Right ventricle myocardium superior (tissue), 1 donor: ENCODE measurements around the gene SFXN3. TPM values are rescaled to one million over a fixed set of nuclear protein-coding genes. Genes with fewer than 3 reads are reported as not detected.

Experiments
- ATAC-seq: fragments of 200-7000 bp; cut with Tn5 transposase; one replicate; pipeline ENCODE4 v1.9.1; 2020; ENCODE audit warnings: mild to moderate bottlenecking; ENCODE audit not compliant: poor library complexity
- DNase-seq: peaks from one replicate; pipeline ENCODE4 v3.0.0-alpha.2; 2020
- intact Hi-C: fragments of 100-400 bp; cut with DNase I; formaldehyde crosslinking; loops from one replicate; pipeline ENCODE4 v1.11.2; 2022
- total RNA-seq: library from RNA; stranded (reverse); fragmentation: NEBNext Ultra II Directional; extraction: Animal tissue kit (Norgen Biotek cat#: 25700); gene quantifications from one replicate; pipeline ENCODE4 v1.2.1, GENCODE V29; 2021
- donor health status: DM: no; HTN: yes; CAD: no; lungs with severe emphysema.

The SFXN3 gene
- total RNA-seq, 1 donor from 2014 or later = 11.4 TPM

- intact Hi-C loops = loop anchor here (2.0 kb wide), 1 partner anchor 14 kb away; no protein-coding TSS in a partner anchor
- ATAC-seq (peak; percentile 67), DNase-seq (peak; percentile 89)
Measured at GRCh38 chr10:100998183-100998990, 32.6 kb upstream of the SFXN3 start.

DNA sequence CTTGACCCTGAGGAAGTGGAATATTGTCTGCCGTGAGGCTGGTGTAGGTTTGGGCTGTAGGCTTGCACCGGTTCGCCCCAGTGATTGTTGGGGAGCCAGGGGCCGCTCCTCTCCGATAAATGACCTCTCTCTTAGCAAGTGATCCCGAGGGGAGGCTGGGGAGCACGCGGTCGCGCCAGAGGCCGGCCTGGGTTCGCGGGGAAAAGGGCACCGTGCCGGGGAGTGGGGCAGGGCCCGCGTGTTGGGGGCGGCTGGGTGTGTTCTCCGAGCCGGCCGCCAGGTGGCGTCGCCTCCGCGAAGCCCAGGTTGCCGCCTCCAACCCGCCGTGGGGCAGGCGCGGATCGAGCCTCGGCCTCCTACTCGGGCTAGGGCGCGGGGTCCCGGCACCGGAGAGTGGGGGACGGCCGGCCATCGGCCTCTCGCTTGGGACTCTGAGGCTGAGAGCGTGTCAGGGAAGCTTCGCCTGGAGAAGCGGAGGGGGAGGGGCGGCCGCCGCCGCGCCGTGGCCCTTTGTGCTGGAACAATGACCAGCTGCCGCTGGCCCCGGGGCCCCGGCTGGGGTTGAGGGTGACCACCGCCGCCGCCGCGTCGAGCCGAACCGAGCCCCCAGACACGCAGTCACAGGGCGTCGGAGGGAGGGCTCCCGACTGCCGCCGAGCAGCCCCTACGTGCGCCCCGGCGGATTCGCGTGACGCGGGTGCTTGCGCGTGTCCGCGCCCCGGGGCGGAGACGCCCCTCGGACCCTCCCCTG, 31.9 kb upstream of the SFXN3 start:
- intact Hi-C loops = loop anchor here (2.0 kb wide), 1 partner anchor 14 kb away; no protein-coding TSS in a partner anchor
- DNase-seq (peak; percentile 91), ATAC-seq (peak; percentile 81)

DNA sequence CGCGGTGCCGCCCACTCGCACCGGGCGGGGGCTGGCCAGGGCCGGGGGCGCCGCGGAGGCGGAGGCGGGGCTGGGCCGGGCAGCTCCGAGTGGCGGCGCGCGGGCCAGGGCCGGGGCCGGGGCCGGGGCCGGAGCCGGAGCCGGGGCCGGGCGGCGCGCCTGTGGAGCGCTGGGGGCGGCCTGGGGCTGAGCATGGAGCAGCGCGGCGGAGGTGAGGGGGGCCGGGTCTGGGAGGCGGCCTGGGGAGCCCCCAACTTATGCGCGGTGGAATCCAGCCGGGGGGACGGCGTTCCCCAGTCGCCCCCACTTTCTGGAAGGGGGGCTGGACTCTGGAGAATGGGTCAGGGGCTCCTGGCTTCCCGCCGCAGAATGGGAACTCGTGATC, 31.3 kb upstream of the SFXN3 start, which contains the start of gene LZTS2:
TSS of gene LZTS2 (plus strand) at position 67 of the 385 bp plus-strand sequence. CDS start 2,731 bp downstream, outside the sequence.
- ATAC-seq (no peak), DNase-seq (no peak)
- intact Hi-C loops = loop anchor here (2.0 kb wide), 1 partner anchor 13 kb away; no protein-coding TSS in a partner anchor

GRCh38 chr10:101000127-101000914, 30.7 kb upstream of the SFXN3 start:
- ATAC-seq (no peak), DNase-seq (peak; percentile 53)
- intact Hi-C loops = no loop called here

GRCh38 chr10:101000915-101001658, 29.9 kb upstream of the SFXN3 start:
- ATAC-seq (peak; percentile 12), DNase-seq (peak; percentile 93)
- intact Hi-C loops = no loop called here

GRCh38 chr10:101001659-101002035, 29.4 kb upstream of the SFXN3 start:
- intact Hi-C loops = no loop called here
- DNase-seq (no peak), ATAC-seq (no peak)

- intact Hi-C loops = no loop called here
Measured at GRCh38 chr10:101002456-101002855, 28.6 kb upstream of the SFXN3 start.

DNA sequence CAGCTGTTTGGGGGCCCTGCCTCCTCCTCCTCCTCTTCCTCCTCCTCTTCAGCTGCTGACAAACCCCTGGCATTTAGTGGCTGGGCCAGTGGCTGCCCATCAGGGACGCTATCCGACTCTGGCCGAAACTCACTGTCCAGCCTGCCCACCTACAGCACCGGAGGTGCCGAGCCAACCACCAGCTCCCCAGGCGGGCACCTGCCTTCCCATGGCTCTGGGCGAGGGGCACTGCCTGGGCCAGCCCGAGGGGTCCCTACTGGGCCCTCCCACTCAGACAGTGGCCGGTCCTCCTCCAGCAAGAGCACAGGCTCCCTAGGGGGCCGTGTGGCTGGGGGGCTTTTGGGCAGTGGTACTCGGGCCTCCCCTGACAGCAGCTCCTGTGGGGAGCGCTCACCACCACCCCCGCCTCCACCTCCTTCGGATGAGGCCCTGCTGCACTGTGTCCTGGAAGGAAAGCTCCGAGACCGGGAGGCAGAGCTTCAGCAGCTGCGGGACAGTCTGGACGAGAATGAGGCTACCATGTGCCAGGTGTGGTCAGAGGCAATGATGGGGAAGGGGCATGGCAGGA, 27.3 kb upstream of the SFXN3 start:
- DNase-seq (no peak), ATAC-seq (no peak)
- intact Hi-C loops = no loop called here

More at GRCh38 chr10:101002456-101002855, 28.6 kb upstream of the SFXN3 start:
- ATAC-seq (no peak), DNase-seq (no peak)

DNA sequence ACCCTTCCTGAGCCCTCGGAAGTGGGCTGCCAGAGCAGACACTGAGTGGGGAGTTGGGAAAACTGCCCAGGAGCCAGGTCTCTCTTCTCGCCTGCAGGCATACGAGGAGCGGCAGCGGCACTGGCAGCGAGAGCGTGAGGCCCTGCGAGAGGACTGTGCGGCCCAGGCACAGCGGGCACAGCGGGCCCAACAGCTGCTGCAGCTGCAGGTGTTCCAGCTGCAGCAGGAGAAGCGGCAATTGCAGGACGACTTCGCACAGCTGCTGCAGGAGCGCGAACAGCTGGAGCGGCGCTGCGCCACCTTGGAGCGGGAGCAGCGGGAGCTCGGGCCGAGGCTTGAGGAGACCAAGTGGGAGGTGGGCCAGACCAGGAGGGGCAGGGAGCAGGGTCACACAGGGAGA, 25.7 kb upstream of the SFXN3 start:
- intact Hi-C loops = no loop called here
- no peak for ATAC-seq
- no peak for DNase-seq

DNA sequence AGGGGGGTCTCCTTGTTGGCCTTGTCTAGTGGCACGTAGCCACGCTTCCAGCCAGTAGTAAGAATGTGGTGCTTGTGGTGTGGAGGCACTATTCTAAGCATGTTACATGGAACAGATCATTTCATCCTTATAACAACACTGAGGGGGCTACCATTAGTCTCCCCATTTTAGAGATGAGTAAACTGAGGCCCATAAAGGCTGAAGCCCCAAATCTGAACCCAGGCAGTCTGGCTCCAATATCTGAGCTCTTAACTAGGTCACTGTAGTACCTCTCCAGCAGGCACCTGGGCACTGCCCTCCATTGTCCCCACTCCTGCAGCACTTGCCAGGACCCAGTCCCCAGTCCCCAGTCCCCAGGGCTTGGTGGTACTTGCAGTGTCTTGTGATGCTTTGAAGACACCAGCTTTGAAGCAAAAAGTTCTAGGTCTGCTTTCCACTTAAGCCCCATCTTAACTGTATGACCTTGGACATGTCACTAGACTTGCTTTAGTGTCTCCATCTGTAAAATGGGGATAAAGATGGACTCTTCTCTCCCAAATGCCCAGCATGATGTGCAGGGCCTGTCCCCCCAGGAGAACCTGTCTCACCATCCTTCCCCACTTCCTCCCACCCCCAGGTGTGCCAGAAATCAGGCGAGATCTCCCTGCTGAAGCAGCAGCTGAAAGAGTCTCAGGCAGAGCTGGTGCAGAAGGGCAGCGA, 25.0 kb upstream of the SFXN3 start:
- ATAC-seq (no peak), DNase-seq (no peak)
- intact Hi-C loops = no loop called here

- no peak for ATAC-seq
- no peak for DNase-seq
- intact Hi-C loops = no loop called here
Measured at GRCh38 chr10:101006593-101007098, 24.4 kb upstream of the SFXN3 start.

DNA sequence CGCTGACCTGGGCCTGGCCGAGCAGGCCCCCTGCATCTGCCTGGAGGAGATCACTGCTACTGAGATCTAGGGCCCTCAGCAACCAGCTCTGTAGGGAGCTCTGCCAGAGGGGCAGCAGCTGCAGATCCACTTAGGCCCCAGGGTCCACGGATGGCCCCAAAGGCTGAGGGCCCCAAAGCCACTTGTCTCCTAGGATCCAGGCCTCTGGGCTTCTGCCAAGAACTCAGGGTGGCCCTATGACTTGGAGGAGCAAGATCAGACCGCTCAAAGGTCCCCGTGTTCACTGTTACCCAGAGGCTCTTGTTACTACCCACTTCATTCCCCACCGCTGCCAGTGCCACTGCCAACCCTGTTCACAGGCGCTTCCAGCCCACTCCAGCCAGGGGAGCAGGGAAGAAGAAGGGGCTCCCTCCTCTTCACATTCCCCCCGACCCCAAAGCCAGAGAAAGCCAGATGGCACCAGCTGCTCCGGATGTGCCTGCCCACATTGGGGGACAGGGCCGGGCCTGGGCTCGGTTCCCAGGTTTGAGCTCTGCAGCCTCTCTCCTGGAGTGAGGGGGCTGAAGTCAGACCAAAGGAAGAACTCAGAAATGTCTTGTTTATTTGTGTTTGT, 23.8 kb upstream of the SFXN3 start:
- intact Hi-C loops = no loop called here
- ATAC-seq = peak; percentile 14
- no peak for DNase-seq

DNA sequence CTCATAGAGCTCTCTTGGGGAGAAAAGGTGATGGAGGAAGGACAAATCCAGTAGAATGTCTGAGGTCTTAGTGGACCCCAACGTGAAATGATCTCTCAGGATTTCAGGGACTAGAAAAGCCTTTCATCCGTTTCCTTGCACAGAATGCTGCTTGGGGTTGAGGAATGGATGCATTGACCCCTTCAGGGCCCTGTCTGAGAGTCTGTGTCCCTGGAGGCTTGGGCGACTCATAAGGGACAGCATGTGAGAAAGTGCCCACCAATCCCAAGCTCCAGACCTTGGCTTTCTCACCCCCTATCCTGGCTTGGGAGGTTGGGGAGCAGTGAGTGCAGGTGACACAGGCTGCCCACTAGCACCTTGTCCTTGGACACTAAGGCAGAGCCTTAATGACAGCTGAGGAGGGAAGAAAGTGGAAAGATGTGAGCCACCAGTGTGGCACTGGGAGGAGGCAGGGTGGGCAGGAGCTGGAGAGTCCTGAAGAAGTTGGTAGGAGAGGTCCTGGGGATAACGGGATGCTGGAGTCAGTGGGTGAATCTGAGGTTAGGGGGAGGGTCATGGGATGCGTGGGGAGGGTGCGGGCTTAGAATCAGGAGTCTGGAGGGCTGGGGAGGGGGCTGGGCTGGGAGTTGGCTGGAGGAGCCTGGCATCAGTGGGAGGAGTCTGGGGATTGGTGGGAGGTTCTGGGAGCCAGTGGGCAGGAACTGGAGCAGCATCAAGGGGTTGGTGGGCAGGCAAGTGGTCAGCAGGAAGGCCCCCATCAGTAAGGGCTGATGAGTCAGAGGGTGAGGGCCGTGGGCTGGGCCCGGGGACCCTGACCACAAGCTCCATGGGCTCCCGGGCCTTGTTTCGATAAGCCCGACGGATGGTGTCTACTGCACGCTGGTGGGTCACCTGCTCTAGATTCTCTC, 22.9 kb upstream of the SFXN3 start:
- ATAC-seq (no peak), DNase-seq (no peak)
- intact Hi-C loops = no loop called here

- intact Hi-C loops = no loop called here
- no peak for DNase-seq
- no peak for ATAC-seq
Measured at GRCh38 chr10:101008823-101009423, 22.1 kb upstream of the SFXN3 start.

DNA sequence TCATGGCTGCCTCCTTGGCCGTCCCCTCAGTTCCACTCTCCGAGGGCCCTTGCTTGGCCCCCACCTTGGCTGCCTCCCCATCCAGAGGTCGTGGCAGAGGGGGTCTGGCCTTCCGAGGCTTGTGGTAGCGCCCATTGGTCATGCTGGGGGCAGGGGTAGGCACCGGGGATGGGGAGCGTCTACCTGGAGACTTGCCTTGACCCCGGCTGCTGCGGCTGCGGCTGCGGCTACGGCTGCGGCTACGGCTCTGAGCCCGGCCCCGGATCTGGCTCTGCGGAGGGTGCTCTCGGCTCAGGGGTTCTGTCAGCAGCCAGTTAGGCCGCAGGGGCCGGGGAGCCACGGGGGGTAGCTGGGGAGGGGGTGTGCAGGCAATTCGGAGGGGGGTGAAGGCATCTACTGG, 20.7 kb upstream of the SFXN3 start:
- intact Hi-C loops = no loop called here
- DNase-seq (no peak), ATAC-seq (no peak)
